ENCODE data around the gene GORASP1.
A peak's percentile ranks its signal among the peaks of the same experiment; 100 is the strongest.

Gene GORASP1

GRCh38 chr3:39107388-39108199, at the start of gene GORASP1, which contains the start of gene TTC21A:
Gene GORASP1, minus strand, starts transcription at chr3:39107627. Its CDS starts 86 bp downstream, at chr3:39107541.
Gene TTC21A, plus strand, starts transcription at chr3:39107680. Its CDS starts 158 bp downstream, at chr3:39107838.
- DNase-seq (ENCODE audit: low read depth in 2 of 2), result peak; percentile 22 to 62

DNA sequence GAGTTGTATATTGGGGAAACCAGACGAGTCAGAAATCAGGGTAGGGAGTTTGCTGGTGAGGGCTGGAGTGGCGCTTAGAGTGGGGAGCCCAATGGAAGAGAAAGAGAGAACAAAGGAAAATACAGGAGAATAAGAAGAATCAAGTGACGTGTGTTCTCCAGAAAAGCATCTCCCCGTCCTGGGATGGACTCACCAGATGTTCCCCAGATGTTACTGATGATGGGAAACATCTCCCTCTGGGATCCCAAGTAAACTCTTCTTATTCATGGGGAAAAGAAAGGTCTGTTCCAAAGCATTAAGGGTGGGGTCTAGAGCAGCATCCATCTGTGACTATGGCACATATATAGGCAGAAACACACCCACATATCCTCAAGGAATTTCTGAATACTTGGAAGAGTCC, 49.0 kb upstream of the GORASP1 start:
- no peak for DNase-seq (ENCODE audit: low read depth in 2 of 2)

GRCh38 chr3:39154280-39155021, 47.0 kb upstream of the GORASP1 start:
- DNase-seq (ENCODE audit: low read depth in 2 of 2), result no peak

DNA sequence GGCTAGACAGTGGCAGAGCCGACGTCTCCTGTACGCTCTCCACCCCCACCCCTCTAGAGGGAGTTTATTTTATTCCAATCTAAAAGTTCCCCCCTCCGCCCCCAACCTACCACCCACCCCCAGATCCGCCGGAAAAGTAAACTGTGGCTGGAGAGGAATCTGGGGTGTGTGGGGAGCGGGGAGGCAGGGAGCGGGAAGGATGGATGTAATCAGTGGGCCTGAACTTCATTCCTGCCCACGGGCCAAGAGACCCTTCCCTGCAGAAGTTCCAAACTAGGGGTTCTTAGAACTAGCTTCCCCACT, 46.5 kb upstream of the GORASP1 start:
- no peak for DNase-seq (ENCODE audit: low read depth in 2 of 2)

- peak; percentile 47 to 50 for DNase-seq (ENCODE audit: low read depth in 2 of 2)
These were observed 43.6 kb upstream of the GORASP1 start for GRCh38 chr3:39150803-39151631.

- DNase-seq (ENCODE audit: low read depth in 2 of 2), result no peak
These were observed 42.8 kb upstream of the GORASP1 start for GRCh38 chr3:39150148-39150802.

DNA sequence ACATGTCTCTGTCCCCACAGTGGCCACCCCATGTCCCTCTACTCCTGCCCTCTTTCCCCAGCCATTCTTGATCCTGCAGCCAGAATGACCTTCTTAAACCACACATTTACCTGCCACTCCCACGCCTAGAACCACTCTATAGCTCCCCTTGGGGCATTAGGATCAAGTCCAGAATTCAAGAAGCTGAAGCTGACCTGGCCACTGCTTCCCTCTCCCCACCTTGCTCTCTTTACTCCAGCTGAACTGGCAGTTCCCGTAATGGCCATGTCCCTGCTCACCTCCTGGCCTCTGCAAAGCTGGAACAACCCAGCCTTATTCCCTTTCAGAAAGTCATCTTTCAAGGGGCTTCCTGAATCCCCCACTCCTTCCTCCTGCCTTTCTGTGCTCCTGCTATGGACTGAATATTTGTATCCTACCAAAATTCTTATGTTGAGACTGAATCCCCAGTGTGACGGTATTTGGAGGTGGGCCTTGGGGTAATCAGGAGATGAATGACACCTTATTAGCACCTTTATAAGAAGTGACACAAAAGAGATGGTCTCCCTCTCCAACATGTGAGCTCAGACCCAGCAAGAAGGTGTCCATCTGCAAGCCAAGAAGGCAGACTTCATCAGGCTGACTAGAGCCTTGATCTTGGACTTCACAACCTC, 42.2 kb upstream of the GORASP1 start:
- DNase-seq (ENCODE audit: low read depth in 2 of 2), result no peak

- no peak for DNase-seq (ENCODE audit: low read depth in 2 of 2)
These were observed 41.6 kb upstream of the GORASP1 start for GRCh38 chr3:39149059-39149455.

- no peak for DNase-seq (ENCODE audit: low read depth in 2 of 2)
These were observed 41.1 kb upstream of the GORASP1 start for GRCh38 chr3:39148435-39149058.

DNA sequence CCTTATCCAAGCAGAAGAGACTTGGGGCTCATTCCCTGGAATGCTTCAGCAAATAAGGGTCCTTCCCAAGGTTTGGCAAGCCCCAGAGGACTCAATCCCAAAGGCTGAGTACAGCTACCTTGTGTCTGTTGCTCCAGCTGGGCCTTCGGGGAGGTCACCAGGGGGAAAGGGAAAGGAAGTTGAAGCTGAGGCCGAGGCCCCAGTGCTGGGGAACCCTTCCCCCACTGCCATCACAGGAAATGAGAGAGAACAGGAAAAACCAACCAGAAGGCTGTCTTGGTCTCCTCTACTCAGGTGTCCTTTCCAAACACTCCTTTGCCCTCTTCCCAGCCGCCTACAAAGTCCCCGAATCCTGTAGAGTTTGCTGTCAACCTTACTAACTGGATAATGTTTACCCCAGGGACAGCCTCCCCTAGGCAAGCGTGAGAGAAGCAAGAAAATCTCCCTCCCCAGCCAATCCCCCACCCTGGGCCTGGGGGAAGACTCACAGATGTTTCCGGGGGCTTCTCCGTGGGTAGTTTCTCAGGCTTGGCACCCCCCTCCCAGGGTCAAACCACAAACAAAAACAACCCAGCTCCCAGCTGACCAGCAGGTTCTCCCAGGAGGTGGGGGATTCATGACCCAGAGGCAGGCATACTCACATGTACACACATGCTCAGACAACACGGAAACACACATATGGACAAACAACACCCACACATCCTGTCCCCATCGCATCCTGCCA, 40.4 kb upstream of the GORASP1 start:
- no peak for DNase-seq (ENCODE audit: low read depth in 2 of 2)

GRCh38 chr3:39146611-39147591, 39.5 kb upstream of the GORASP1 start:
- peak; percentile 69 to 71 for DNase-seq (ENCODE audit: low read depth in 2 of 2)

DNA sequence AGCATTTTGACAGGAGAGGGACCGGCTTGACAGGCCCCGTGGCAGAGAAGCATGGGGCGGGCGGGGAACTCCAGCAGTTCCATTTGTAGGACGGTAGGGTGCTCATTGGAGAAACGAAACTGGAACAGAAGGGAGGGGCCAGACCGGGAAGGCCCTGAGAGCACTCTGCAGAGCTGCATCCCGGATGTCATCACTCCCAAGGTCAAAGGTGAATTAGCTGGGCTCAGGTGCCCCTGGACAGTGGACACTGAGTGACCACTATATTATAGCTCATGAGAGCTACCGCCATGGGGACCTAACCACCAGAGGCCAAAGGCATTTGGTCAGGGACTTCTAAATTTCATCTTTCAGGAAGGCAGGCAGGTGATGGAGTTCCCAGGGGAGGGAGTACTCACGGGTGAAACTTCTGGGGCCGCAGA, 38.7 kb upstream of the GORASP1 start:
- DNase-seq (ENCODE audit: low read depth in 2 of 2), result no peak

GRCh38 chr3:39144748-39145380, 37.4 kb upstream of the GORASP1 start:
- DNase-seq (ENCODE audit: low read depth in 2 of 2), result no peak

GRCh38 chr3:39144095-39144747, 36.8 kb upstream of the GORASP1 start:
- DNase-seq (ENCODE audit: low read depth in 2 of 2), result no peak

DNA sequence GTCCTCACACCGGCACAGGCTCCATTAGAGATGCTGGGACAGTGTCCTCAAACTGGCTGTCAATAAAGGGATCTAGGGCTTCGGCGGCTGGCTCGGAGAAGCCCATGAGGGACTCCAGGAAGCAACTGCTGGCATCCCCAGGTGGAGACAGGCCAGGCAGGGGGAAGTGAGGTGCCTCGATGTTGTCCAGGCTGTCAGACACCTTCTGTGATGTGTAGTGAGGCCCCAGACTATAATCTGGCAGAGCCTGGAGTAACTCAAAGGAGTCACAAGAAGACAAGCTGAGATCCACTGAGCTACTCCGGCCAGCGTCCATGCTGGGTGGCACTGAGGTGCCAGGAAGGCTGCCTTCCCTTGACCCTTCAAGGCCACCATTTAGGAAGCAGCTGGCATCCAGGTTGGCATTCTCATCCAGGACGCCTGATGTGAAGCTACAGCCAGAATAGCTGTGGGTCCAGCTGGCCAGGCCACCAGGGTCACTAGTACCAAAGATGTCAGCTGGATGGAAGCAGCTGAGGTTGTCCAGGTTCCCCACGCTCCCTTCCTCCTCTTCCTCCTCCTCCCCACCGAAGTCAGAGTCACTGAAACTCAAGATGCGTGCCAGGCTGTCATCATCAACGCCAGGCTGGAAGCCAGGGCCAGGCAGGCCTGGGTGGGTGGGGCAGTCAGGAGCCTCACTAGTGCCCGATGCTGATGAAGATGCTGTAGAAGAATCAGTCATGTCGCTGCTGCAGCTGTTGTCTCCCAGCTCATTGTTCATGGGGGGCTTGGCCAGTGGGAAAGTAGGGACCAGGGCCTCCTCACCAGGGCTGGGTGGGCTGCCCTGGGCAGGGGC, 35.8 kb upstream of the GORASP1 start:
- no peak for DNase-seq (ENCODE audit: low read depth in 2 of 2)

DNA sequence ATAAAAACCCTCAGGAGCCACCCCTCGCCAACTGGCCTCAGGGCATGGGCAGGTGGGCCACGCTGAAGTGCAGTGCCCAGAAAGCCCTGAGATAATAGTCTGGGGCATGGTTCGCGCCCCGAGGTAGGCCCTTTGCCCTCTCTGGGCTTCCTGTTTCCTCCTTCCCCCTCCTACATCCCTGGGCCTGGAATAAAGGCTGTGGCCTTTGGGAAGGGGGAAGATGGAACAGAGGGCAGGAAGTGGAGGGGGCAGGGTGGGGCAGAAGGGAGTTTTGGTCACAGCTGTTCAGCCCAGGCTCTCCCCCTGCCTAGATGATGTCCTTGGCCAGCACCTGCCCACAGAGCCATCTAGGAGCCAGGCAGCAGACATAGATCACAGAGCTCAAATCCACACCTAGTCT, 34.6 kb upstream of the GORASP1 start:
- DNase-seq (ENCODE audit: low read depth in 2 of 2), result no peak
